Keratinocyte (primary cell): Measurements from ENCODE around the gene ZNF358.

Experiments used
- EZH2 ChIP-seq: IDR thresholded peaks from one replicate; pipeline ENCODE4 v1.6.1; 2012; ENCODE audit warnings: inconsistent platforms, mild to moderate bottlenecking, low read length, moderate library complexity
- TF ChIP-seq, protein P1 (sequence below), 3 experiments: IDR thresholded peaks in 1 of 3; conservative IDR thresholded peaks in 1 of 3; optimal IDR thresholded peaks in 1 of 3; 2 replicates in 2 of 3; 3 replicates in 1 of 3; pipeline versions ENCODE3 to v1.5.1; 2011; ENCODE audit warnings: low read length in 3 of 3, mild to moderate bottlenecking in 3 of 3, moderate library complexity in 2 of 3, control low read depth in 1 of 3, inconsistent platforms in 1 of 3; ENCODE audit not compliant: insufficient read depth in 2 of 3; ENCODE audit errors: extremely low read depth in 1 of 3

DNA sequence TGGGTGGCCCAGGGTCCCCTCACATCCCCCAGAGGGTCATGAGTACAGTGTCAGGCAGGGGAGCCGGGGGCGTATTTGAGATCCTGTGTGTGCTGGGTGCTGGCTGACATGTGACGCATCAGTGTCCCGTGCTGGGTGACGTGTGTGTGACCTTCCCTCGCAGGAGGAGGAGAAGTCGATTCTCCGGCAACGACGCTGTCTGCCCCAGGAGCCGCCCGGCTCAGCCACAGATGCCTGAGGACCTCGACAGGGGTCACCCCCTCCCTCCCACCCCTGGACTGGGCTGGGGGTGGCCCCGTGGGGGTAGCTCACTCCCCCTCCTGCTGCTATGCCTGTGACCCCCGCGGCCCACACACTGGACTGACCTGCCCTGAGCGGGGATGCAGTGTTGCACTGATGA, 45.4 kb downstream of the ZNF358 start:
- TF ChIP-seq, protein P1, sequence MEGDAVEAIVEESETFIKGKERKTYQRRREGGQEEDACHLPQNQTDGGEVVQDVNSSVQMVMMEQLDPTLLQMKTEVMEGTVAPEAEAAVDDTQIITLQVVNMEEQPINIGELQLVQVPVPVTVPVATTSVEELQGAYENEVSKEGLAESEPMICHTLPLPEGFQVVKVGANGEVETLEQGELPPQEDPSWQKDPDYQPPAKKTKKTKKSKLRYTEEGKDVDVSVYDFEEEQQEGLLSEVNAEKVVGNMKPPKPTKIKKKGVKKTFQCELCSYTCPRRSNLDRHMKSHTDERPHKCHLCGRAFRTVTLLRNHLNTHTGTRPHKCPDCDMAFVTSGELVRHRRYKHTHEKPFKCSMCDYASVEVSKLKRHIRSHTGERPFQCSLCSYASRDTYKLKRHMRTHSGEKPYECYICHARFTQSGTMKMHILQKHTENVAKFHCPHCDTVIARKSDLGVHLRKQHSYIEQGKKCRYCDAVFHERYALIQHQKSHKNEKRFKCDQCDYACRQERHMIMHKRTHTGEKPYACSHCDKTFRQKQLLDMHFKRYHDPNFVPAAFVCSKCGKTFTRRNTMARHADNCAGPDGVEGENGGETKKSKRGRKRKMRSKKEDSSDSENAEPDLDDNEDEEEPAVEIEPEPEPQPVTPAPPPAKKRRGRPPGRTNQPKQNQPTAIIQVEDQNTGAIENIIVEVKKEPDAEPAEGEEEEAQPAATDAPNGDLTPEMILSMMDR (optimal IDR thresholded peaks at IDR 0.05 in 1 of 3, IDR thresholded peaks at IDR 0.05 in 1 of 3, conservative IDR thresholded peaks at IDR 0.05 in 1 of 3; ENCODE audit: extremely low read depth in 1 of 3, insufficient read depth in 2 of 3, low read length in 3 of 3) = no peak
- no peak for TF ChIP-seq EZH2
